ENCODE data around the gene RPL32. TPM values are rescaled to one million over a fixed set of nuclear protein-coding genes. Genes with fewer than 3 reads are reported as not detected.

Gene RPL32
- total and polyA plus RNA-seq, 2 donors (not counting 3 experiments of a cell fraction or from before 2014, with no cell fraction given), result 1,075 to 1,588 TPM

DNA sequence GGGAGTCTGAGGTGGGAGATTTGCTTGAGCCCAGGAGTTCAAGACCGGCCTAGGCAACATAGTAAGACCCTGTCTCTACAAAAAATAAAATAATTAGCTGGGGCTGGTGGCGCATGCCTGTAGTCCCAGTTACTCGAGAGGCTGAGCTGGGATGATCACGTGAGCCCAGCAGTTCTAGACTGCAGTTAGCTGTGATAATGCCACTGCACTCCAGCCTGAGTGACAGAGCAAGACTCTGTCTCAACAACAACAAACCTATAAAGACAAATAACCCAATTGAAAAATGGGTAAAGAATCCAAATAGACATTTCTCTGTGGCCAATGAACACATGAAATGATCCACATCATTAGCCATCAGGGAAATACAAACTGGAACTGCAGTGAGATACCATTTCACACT, 1.1 kb upstream of the RPL32 start:
- Histone ChIP-seq H3K27ac (ENCODE audit: insufficient read depth, low read depth, low read length) (no peak overlapping the region), H3K27me3 (ENCODE audit: control insufficient read depth in 2 of 2, insufficient read depth in 2 of 2, low read length in 2 of 2) (no peaks in the 10 kb centered on the region), H2AFZ (ENCODE audit: low read depth, low read length) (no peak overlapping the region), H3K4me2 (ENCODE audit: insufficient read depth, low read length) (no peak overlapping the region), H3K9me3 (replicated peaks; ENCODE audit: control insufficient read depth, insufficient read depth, low read length) (no peaks in the 10 kb centered on the region), H3K36me3 (ENCODE audit: control insufficient read depth in 2 of 2, extremely low read depth in 1 of 2, insufficient read depth in 2 of 2, low read length in 2 of 2) (peaks cover 14 to 15% of the 10 kb centered on the region in 2 experiments), H3K4me1 (ENCODE audit: control insufficient read depth, extremely low read depth, insufficient read depth, low read length) (peaks cover 22% of the 10 kb centered on the region), H4K20me1 (replicated peaks; ENCODE audit: control insufficient read depth, extremely low read depth, insufficient read depth, low read length) (peaks cover under 1% of the 10 kb centered on the region), H3K79me2 (ENCODE audit: control insufficient read depth, insufficient read depth, low read length) (peaks cover 39% of the 10 kb centered on the region), H3K4me3 (replicated peaks in 1 of 3; ENCODE audit: insufficient read depth in 1 of 3, low read depth in 1 of 3, low read length in 3 of 3) (no peak overlapping the region), H3K9ac (replicated peaks; ENCODE audit: extremely low read depth, insufficient read depth, low read length) (no peak overlapping the region), H3K9me1 (replicated peaks; ENCODE audit: control insufficient read depth, extremely low read depth, insufficient read depth, low read length) (no peaks in the 10 kb centered on the region)
- FAIRE-seq (no peak), DNase-seq (ENCODE audit: low read depth, low spot score) (no peak)
- intact Hi-C loops (cut with micrococcal nuclease), result loop anchor here (5.0 kb wide), 1 partner anchor 285 kb away; the partner anchor contains the start of gene MKRN2
- POLR2A ChIA-PET, result no interaction called here
- CTCF ChIA-PET, result interaction anchor here (0.8 to 3.5 kb wide), 7 partner anchors 29 to 153 kb away, joined by 3 to 19 read pairs (median 3); no protein-coding TSS in a partner anchor
- BruUV-seq (replicated peaks), result no TSS peak
- TF ChIP-seq EZH2 (IDR thresholded peaks at IDR 0.05; ENCODE audit: borderline replicate concordance, low read depth, low read length, severe bottlenecking) (no peak), JUN (IDR thresholded peaks at IDR 0.05; ENCODE audit: borderline replicate concordance, insufficient read depth, insufficient read length, low read depth) (no peak)
- dilution Hi-C loops (cut with MboI; ENCODE audit: extremely low pct_ligation_motif_present, low sequenced_read_pairs), result no loop called here

DNA sequence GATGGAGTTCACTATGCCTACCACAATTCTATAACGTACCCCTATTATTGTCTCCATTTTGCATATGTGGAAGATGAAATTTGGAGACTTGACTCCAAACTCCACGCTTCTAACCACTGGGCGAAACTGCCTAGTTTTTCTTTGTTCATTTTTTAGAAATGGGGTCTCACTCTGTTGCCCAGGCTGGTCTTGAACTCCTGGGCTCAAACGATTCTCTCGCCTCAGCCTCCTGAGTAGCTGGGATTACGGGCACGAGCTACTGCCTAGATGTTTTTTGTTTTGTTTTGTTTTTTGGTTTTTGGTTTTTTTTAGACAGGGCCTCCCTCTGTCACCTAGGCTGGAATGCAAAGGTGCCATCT, 584 bp upstream of the RPL32 start:
- H4K20me1 ChIP-seq (replicated peaks; ENCODE audit: control insufficient read depth, extremely low read depth, insufficient read depth, low read length), result peaks cover 6% of the 10 kb centered on the region
- peak overlapping the region; percentile 84 for H2AFZ ChIP-seq (ENCODE audit: low read depth, low read length)
- H3K27me3 ChIP-seq (ENCODE audit: control insufficient read depth in 2 of 2, insufficient read depth in 2 of 2, low read length in 2 of 2), result no peaks in the 10 kb centered on the region
- BruUV-seq (replicated peaks), result no TSS peak
- peaks cover 26% of the 10 kb centered on the region for H3K4me1 ChIP-seq (ENCODE audit: control insufficient read depth, extremely low read depth, insufficient read depth, low read length)
- dilution Hi-C loops (cut with MboI; ENCODE audit: extremely low pct_ligation_motif_present, low sequenced_read_pairs), result no loop called here
- H3K9ac ChIP-seq (replicated peaks; ENCODE audit: extremely low read depth, insufficient read depth, low read length), result peak overlapping the region; percentile 95
- peak overlapping the region in 1 of 3 experiments; percentile 98 for H3K4me3 ChIP-seq (replicated peaks in 1 of 3; ENCODE audit: insufficient read depth in 1 of 3, low read depth in 1 of 3, low read length in 3 of 3)
- H3K79me2 ChIP-seq (ENCODE audit: control insufficient read depth, insufficient read depth, low read length), result peaks cover 44% of the 10 kb centered on the region
- no peaks in the 10 kb centered on the region for H3K9me3 ChIP-seq (replicated peaks; ENCODE audit: control insufficient read depth, insufficient read depth, low read length)
- peaks cover 17 to 20% of the 10 kb centered on the region in 2 experiments for H3K36me3 ChIP-seq (ENCODE audit: control insufficient read depth in 2 of 2, extremely low read depth in 1 of 2, insufficient read depth in 2 of 2, low read length in 2 of 2)
- H3K27ac ChIP-seq (ENCODE audit: insufficient read depth, low read depth, low read length), result peak overlapping the region; percentile 95
- FAIRE-seq, result no peak
- H3K9me1 ChIP-seq (replicated peaks; ENCODE audit: control insufficient read depth, extremely low read depth, insufficient read depth, low read length), result no peaks in the 10 kb centered on the region
- TF ChIP-seq FOS (IDR thresholded peaks at IDR 0.05; ENCODE audit: borderline replicate concordance, insufficient read depth, low read length) (no peak), JUN (IDR thresholded peaks at IDR 0.05; ENCODE audit: borderline replicate concordance, insufficient read depth, insufficient read length, low read depth) (no peak), GATA2 (IDR thresholded peaks at IDR 0.05; ENCODE audit: insufficient read depth, insufficient read length, low read depth, low read length) (no peak), MYC (IDR thresholded peaks at IDR 0.05; ENCODE audit: low read depth, low read length) (no peak)
- TF ChIP-seq, protein P1, sequence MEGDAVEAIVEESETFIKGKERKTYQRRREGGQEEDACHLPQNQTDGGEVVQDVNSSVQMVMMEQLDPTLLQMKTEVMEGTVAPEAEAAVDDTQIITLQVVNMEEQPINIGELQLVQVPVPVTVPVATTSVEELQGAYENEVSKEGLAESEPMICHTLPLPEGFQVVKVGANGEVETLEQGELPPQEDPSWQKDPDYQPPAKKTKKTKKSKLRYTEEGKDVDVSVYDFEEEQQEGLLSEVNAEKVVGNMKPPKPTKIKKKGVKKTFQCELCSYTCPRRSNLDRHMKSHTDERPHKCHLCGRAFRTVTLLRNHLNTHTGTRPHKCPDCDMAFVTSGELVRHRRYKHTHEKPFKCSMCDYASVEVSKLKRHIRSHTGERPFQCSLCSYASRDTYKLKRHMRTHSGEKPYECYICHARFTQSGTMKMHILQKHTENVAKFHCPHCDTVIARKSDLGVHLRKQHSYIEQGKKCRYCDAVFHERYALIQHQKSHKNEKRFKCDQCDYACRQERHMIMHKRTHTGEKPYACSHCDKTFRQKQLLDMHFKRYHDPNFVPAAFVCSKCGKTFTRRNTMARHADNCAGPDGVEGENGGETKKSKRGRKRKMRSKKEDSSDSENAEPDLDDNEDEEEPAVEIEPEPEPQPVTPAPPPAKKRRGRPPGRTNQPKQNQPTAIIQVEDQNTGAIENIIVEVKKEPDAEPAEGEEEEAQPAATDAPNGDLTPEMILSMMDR (IDR thresholded peaks at IDR 0.05; ENCODE audit: extremely low read depth in 1 of 2, insufficient read depth in 1 of 2, low read depth in 1 of 2, low read length in 2 of 2), result no peak
- POLR2A ChIA-PET, result interaction anchor here (1.3 to 1.7 kb wide), 2 partner anchors 9 to 32 kb away, joined by 6 to 7 read pairs; no protein-coding TSS in a partner anchor
- DNase-seq (ENCODE audit: low read depth, low spot score), result no peak
- peak overlapping the region; percentile 78 for H3K4me2 ChIP-seq (ENCODE audit: insufficient read depth, low read length)
- CTCF ChIA-PET, result interaction anchor here (0.8 to 3.5 kb wide), 24 partner anchors 9 to 178 kb away, joined by 3 to 19 read pairs (median 4); partner anchors contain the start of genes CAND2 and RAF1
- intact Hi-C loops (cut with micrococcal nuclease), result loop anchor here (1.0 to 5.0 kb wide), 5 partner anchors 32 to 285 kb away; partner anchors contain the start of genes MKRN2 and RAF1

Measured in endothelial cell of umbilical vein (primary cell).